Stimulated activated naive CD8-positive, alpha-beta T cell treated with anti-CD3 and anti-CD28 coated beads, Interleukin-15, amount 100 ng/mL, for 72 hours (primary cell): ENCODE data around the gene DTL.

ENCODE experiments used
- ATAC-seq: fragments of 150-1000 bp; cut with Tn5 transposase; 2 replicates; pipeline ENCODE4 v1.10.0; 2021; ENCODE audit warnings: mild to moderate bottlenecking, moderate library complexity
- DNase-seq, 2 donors: peaks; one replicate each; pipeline ENCODE4 v3.0.0; 2021 to 2022
- H3K27ac Mint-ChIP-seq, 2 donors: one replicate each; pipeline ENCODE4 v1.8.0; 2022; ENCODE audit warnings: mild to moderate bottlenecking in 2 of 2, mixed read lengths in 2 of 2, moderate library complexity in 2 of 2
- H3K27me3 Mint-ChIP-seq: one replicate; pipeline ENCODE4 v1.8.0; 2022; ENCODE audit warnings: mixed read lengths
- H3K4me1 Mint-ChIP-seq: one replicate; pipeline ENCODE4 v1.8.0; 2022; ENCODE audit warnings: mild to moderate bottlenecking, mixed read lengths
- H3K4me3 Mint-ChIP-seq, 2 donors: one replicate each; pipeline ENCODE4 v1.8.0; 2022; ENCODE audit warnings: mild to moderate bottlenecking in 2 of 2, mixed read lengths in 2 of 2, moderate library complexity in 1 of 2
- H3K9me3 Mint-ChIP-seq, 2 donors: one replicate each; pipeline ENCODE4 v1.8.0; 2022; ENCODE audit warnings: mixed read lengths in 2 of 2

DTL gene

GRCh38 chr1:212060632-212061472 lies 25.3 kb downstream of the DTL start:
- DNase-seq (no peak), ATAC-seq (no peak)
- H3K4me3 Mint-ChIP-seq, result no peak overlapping the region
- no peaks in the 10 kb centered on the region for H3K27me3 Mint-ChIP-seq
- H3K4me1 Mint-ChIP-seq, result peaks cover 6% of the 10 kb centered on the region
- peaks cover 0 to 8% of the 10 kb centered on the region in 2 donors for H3K9me3 Mint-ChIP-seq
- H3K27ac Mint-ChIP-seq, result peak overlapping the region in 1 of 2 donors; percentile 59

GRCh38 chr1:212062832-212063438 lies 27.4 kb downstream of the DTL start:
- Mint-ChIP-seq H3K9me3 (no peaks in the 10 kb centered on the region), H3K4me1 (peaks cover 6% of the 10 kb centered on the region), H3K27me3 (no peaks in the 10 kb centered on the region), H3K27ac (no peak overlapping the region), H3K4me3 (no peak overlapping the region)
- DNase-seq (no peak), ATAC-seq (no peak)

GRCh38 chr1:212067787-212068186 lies 32.2 kb downstream of the DTL start:
- ATAC-seq, result no peak
- DNase-seq, result no peak
- H3K27ac Mint-ChIP-seq, result peak overlapping the region in 1 of 2 donors; percentile 23
- H3K4me1 Mint-ChIP-seq, result no peaks in the 10 kb centered on the region
- no peaks in the 10 kb centered on the region for H3K9me3 Mint-ChIP-seq
- H3K4me3 Mint-ChIP-seq, result no peak overlapping the region
- no peaks in the 10 kb centered on the region for H3K27me3 Mint-ChIP-seq

GRCh38 chr1:212070720-212071302 lies 35.3 kb downstream of the DTL start:
- Mint-ChIP-seq H3K9me3 (no peaks in the 10 kb centered on the region), H3K27ac (peak overlapping the region in 1 of 2 donors; percentile 13), H3K4me3 (no peak overlapping the region), H3K27me3 (no peaks in the 10 kb centered on the region), H3K4me1 (no peaks in the 10 kb centered on the region)
- ATAC-seq, result no peak
- DNase-seq, result no peak

GRCh38 chr1:212072047-212072446 lies 36.5 kb downstream of the DTL start:
- Mint-ChIP-seq H3K9me3 (no peaks in the 10 kb centered on the region), H3K4me1 (no peaks in the 10 kb centered on the region), H3K4me3 (no peak overlapping the region), H3K27ac (no peak overlapping the region), H3K27me3 (no peaks in the 10 kb centered on the region)
- ATAC-seq (no peak), DNase-seq (no peak)

- DNase-seq, result no peak
- ATAC-seq, result no peak
These were observed 37.9 kb downstream of the DTL start for GRCh38 chr1:212073490-212073889.

GRCh38 chr1:212074313-212074712 lies 38.8 kb downstream of the DTL start:
- ATAC-seq (no peak), DNase-seq (no peak)
- H3K27me3 Mint-ChIP-seq, result no peaks in the 10 kb centered on the region
- no peak overlapping the region for H3K27ac Mint-ChIP-seq
- no peaks in the 10 kb centered on the region for H3K4me1 Mint-ChIP-seq
- H3K9me3 Mint-ChIP-seq, result no peaks in the 10 kb centered on the region
- no peak overlapping the region for H3K4me3 Mint-ChIP-seq

More at GRCh38 chr1:212073490-212073889, 37.9 kb downstream of the DTL start:
- Mint-ChIP-seq H3K4me3 (no peak overlapping the region), H3K27ac (no peak overlapping the region), H3K27me3 (no peaks in the 10 kb centered on the region), H3K4me1 (no peaks in the 10 kb centered on the region), H3K9me3 (no peaks in the 10 kb centered on the region)

GRCh38 chr1:212074856-212075255 lies 39.3 kb downstream of the DTL start:
- DNase-seq (no peak), ATAC-seq (no peak)
- no peak overlapping the region for H3K27ac Mint-ChIP-seq
- no peaks in the 10 kb centered on the region for H3K4me1 Mint-ChIP-seq
- H3K27me3 Mint-ChIP-seq, result no peaks in the 10 kb centered on the region
- H3K9me3 Mint-ChIP-seq, result no peaks in the 10 kb centered on the region
- H3K4me3 Mint-ChIP-seq, result no peak overlapping the region

GRCh38 chr1:212077028-212077427 lies 41.5 kb downstream of the DTL start:
- Mint-ChIP-seq H3K4me1 (no peaks in the 10 kb centered on the region), H3K27me3 (no peaks in the 10 kb centered on the region), H3K4me3 (no peak overlapping the region), H3K9me3 (no peaks in the 10 kb centered on the region), H3K27ac (no peak overlapping the region)
- ATAC-seq (no peak), DNase-seq (no peak)

GRCh38 chr1:212078826-212079225 lies 43.3 kb downstream of the DTL start:
- H3K27me3 Mint-ChIP-seq, result no peaks in the 10 kb centered on the region
- H3K9me3 Mint-ChIP-seq, result no peaks in the 10 kb centered on the region
- ATAC-seq (no peak), DNase-seq (no peak)
- H3K4me1 Mint-ChIP-seq, result no peaks in the 10 kb centered on the region
- no peak overlapping the region for H3K4me3 Mint-ChIP-seq
- H3K27ac Mint-ChIP-seq, result no peak overlapping the region

- no peak for ATAC-seq
- no peak overlapping the region for H3K4me3 Mint-ChIP-seq
- H3K27me3 Mint-ChIP-seq, result no peaks in the 10 kb centered on the region
- DNase-seq, result no peak
- no peak overlapping the region for H3K27ac Mint-ChIP-seq
- H3K4me1 Mint-ChIP-seq, result peaks cover 3% of the 10 kb centered on the region
- H3K9me3 Mint-ChIP-seq, result no peaks in the 10 kb centered on the region
These were observed 47.3 kb downstream of the DTL start for GRCh38 chr1:212082765-212083406.

GRCh38 chr1:212089560-212090163 lies 54.1 kb downstream of the DTL start:
- DNase-seq (no peak), ATAC-seq (no peak)
- Mint-ChIP-seq H3K4me1 (peaks cover 26% of the 10 kb centered on the region), H3K27me3 (no peaks in the 10 kb centered on the region), H3K4me3 (no peak overlapping the region), H3K9me3 (no peaks in the 10 kb centered on the region), H3K27ac (no peak overlapping the region)

GRCh38 chr1:212091438-212092121 lies 56.0 kb downstream of the DTL start:
- Mint-ChIP-seq H3K27me3 (no peaks in the 10 kb centered on the region), H3K4me3 (no peak overlapping the region)
- DNase-seq, result no peak

GRCh38 chr1:212097360-212097759 lies 61.8 kb downstream of the DTL start:
- ATAC-seq, result no peak
- no peak for DNase-seq
- Mint-ChIP-seq H3K4me1 (peaks cover 22% of the 10 kb centered on the region), H3K27me3 (no peaks in the 10 kb centered on the region), H3K27ac (no peak overlapping the region), H3K4me3 (no peak overlapping the region), H3K9me3 (peaks cover 0 to 9% of the 10 kb centered on the region in 2 donors)

More at GRCh38 chr1:212091438-212092121, 56.0 kb downstream of the DTL start:
- H3K27ac Mint-ChIP-seq, result no peak overlapping the region
- H3K9me3 Mint-ChIP-seq, result peaks cover 0 to 9% of the 10 kb centered on the region in 2 donors
- peaks cover 26% of the 10 kb centered on the region for H3K4me1 Mint-ChIP-seq
- ATAC-seq, result no peak

- Mint-ChIP-seq H3K27me3 (no peaks in the 10 kb centered on the region), H3K4me1 (peaks cover 22% of the 10 kb centered on the region), H3K4me3 (no peak overlapping the region), H3K27ac (peak overlapping the region in 1 of 2 donors; percentile 68), H3K9me3 (peaks cover 0 to 9% of the 10 kb centered on the region in 2 donors)
- DNase-seq (no peak), ATAC-seq (no peak)
These were observed 62.8 kb downstream of the DTL start for GRCh38 chr1:212098310-212098709.
